GM18870 (cell line): ENCODE measurements around the gene MED10.

Source experiments
- ATAC-seq: cut with Tn5 transposase; IDR thresholded peaks from one replicate; pipeline ENCODE4 v1.9.1; 2021; ENCODE audit warnings: moderate library complexity; ENCODE audit not compliant: unreplicated experiment

Gene MED10

GRCh38 chr5:6353602-6354302, 24.6 kb downstream of the MED10 start:
- ATAC-seq, result no peak

- ATAC-seq, result no peak
Observed at GRCh38 chr5:6350277-6351090, 27.9 kb downstream of the MED10 start.

DNA sequence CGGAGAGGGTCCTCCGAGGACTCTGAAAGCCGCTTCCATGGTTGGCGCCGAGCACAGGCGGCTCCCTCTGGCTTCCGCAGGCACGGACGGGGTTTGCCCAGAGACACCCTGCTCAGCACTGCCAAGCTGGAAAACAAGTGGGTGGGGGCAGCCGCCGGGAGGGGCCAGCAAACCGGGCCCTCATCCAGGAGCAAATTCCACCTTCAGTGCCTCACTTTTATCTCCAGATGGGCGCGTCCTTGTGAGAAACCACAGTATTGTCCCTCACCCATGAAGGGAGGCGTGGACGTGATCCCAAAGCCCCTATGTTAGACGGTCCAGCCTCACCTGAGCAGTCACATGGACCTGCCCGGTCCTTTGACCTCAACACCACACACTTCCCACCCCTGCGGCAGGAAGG, 29.0 kb downstream of the MED10 start:
- ATAC-seq, result no peak

DNA sequence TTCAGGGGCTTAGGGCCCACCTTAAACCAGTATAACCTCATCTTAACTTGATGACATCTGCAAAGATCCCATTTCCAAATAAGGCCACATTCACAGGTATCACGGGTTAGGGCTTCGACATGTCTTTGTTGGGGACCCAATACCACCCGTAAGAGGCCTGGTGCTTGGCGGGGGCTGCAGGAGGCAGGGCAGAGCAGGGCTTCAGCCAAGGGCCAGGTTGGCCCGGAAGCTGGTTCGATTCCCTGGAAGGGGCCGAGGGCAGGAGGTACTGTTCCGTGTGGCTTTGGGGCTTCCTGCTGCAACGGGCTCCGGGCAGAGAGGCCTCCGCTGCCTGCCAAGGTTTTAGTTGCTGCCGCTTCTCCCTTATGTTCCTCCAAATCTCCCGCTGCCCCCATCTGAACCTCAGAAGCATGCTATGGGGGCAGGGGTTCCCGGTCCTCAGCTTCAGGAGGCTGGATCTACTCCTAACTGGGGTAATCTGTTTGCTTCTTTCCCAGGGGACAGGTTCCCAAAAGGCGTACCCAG, 29.8 kb downstream of the MED10 start:
- ATAC-seq, result no peak

GRCh38 chr5:6347673-6348072, 30.7 kb downstream of the MED10 start:
- ATAC-seq, result no peak

DNA sequence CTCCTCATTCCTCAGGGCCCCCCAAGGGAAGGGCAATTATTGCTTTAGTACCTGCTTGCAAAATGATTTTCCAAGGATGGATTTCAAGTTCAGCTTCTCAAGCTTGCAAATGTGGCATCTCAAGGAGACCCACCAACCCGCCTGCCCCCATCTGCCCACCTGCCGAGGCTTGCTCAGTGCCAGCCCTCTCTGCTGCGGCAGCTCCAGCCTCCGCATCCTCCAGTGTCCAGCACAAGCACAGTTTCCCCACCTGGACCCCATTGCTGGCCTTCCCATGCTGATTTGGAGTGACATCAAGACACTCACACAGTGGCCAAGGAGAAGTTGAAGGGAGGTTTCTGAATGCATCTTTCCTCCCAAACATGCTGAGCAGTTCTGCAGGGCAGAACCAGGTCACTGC, 31.2 kb downstream of the MED10 start:
- no peak for ATAC-seq

GRCh38 chr5:6344593-6344989, 33.8 kb downstream of the MED10 start:
- no peak for ATAC-seq

GRCh38 chr5:6343951-6344592, 34.3 kb downstream of the MED10 start:
- ATAC-seq, result no peak

- ATAC-seq, result no peak
Observed at GRCh38 chr5:6342689-6343315, 35.5 kb downstream of the MED10 start.

- ATAC-seq, result no peak
Observed at GRCh38 chr5:6340100-6340499, 38.2 kb downstream of the MED10 start.

DNA sequence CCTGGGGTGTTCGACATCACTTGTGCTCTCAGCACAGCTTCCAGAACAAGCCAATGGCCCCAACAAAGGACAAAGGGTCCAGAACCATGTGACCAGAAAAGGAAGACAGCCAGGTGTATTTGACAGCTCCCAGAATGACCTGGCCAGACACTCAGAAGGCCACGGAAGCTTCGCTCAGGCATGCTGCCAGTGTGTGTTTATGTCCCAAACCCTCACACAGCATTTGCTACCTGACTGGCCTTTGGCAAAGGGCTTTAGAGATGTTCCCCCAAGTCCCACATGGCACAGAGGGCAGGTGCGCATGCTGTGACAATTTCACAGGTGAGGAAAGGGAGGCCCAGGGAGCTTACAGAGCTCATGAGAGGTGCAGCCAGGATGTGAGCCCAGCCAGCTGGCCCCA, 39.5 kb downstream of the MED10 start:
- ATAC-seq, result no peak

DNA sequence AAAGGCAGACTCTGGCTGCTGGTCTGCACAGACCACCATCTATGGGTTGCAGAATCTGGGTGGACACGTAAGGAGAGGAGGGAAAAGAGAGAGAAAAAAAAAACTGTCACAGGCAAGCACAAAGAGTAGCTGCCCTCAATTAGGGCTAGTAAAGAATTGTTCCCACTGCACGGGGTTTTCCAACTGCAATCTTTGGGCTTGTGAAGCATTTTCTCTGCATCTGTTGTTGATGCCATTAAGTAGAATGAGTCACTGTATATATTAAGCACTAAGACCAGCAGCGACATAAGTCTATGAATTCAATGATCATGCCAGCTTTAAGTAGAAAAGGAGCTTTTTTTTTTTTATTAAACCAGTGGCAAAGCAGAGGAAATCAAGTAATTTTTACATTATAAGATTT, 40.2 kb downstream of the MED10 start:
- no peak for ATAC-seq

- ATAC-seq, result no peak
Observed at GRCh38 chr5:6333182-6333905, 45.0 kb downstream of the MED10 start.

- ATAC-seq, result no peak
Observed at GRCh38 chr5:6328173-6328572, 50.2 kb downstream of the MED10 start.

GRCh38 chr5:6326776-6327175, 51.6 kb downstream of the MED10 start:
- no peak for ATAC-seq

DNA sequence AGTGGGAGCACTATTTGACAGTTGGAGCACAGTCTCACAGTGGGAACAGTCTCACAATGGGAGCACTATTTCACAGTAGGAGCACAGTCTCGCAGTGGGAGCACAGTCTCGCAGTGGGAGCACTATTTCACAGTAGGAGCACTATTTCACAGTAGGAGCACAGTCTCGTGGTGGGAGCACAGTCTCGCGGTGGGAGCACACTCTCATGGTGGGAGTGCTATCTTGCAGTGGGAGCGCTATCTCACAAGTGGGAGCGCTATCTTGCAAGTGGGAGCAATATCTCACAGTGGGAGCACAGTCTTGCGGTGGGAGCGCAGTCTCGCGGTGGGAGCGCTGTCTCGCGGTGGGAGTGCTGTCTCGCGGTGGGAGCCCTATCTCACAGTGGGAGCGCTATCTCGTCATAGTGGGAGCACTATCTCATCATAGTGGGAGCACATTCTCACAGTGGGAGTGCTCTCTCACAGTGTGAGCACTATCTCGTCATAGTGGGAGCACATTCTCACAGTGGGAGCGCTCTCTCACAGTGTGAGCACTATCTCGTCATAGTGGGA, 56.1 kb downstream of the MED10 start:
- no peak for ATAC-seq
